ENCODE results near the gene DNAH10.

GRCh38 chr12:123972457-123973401 lies 210.6 kb downstream of the DNAH10 start, which contains the start of the genes CCDC92 and ZNF664:
- TF ChIP-seq CTCF (IDR thresholded peaks at IDR 0.05): peak; percentile 34
- no peak for TF ChIP-seq REST (IDR thresholded peaks at IDR 0.05; ENCODE audit: insufficient read depth in 1 of 2, low read depth in 2 of 2, low read length in 1 of 2)
- peak; percentile 52; the same call in 1 of the 2 replicates for TF ChIP-seq POLR2AphosphoS5 (IDR thresholded peaks at IDR 0.05; ENCODE audit: low read depth, low read length)
- peak; percentile 31; the same call in 1 of the 2 replicates for TF ChIP-seq SIN3A (IDR thresholded peaks at IDR 0.05; ENCODE audit: borderline replicate concordance, insufficient read depth, low read depth, low read length)
